Measurements from ENCODE around the gene ACTN1. TPM values are rescaled to one million over a fixed set of nuclear protein-coding genes. Genes with fewer than 3 reads are reported as not detected.

ACTN1 gene
- total and polyA plus RNA-seq, 2 of the 8 experiments (the other 6 are each of a cell fraction or from before 2014, with no cell fraction given): 236 to 262 TPM

GRCh38 chr14:68860771-68861170 is 118.3 kb downstream of the ACTN1 start:
- FAIRE-seq (no peak), DNase-seq (ENCODE audit: low read depth in 1 of 2, low spot score in 2 of 2) (no peak)
- Histone ChIP-seq H2AFZ (ENCODE audit: low read length) (no peak overlapping the region), H3K9me3 (ENCODE audit: insufficient read depth in 2 of 2, low read depth in 1 of 2, low read length in 1 of 2) (no peaks in the 10 kb centered on the region), H4K20me1 (replicated peaks in 1 of 2; ENCODE audit: control insufficient read depth in 1 of 2, insufficient read depth in 2 of 2, low read length in 2 of 2) (no peaks in the 10 kb centered on the region), H3K18ac (ENCODE audit: extremely low read depth, low read length) (no peak overlapping the region), H3K36me3 (ENCODE audit: control insufficient read depth in 2 of 4, insufficient read depth in 4 of 4, low read length in 3 of 4) (no peaks in the 10 kb centered on the region), H4K91ac (replicated peaks; ENCODE audit: insufficient read length, low read length) (no peak overlapping the region), H3K9ac (replicated peaks in 1 of 4; ENCODE audit: extremely low read depth in 1 of 4, low read depth in 3 of 4, low read length in 3 of 4) (no peak overlapping the region), H4K8ac (ENCODE audit: extremely low read depth, insufficient read depth, low read length) (no peak overlapping the region), H3K14ac (ENCODE audit: insufficient read length) (no peak overlapping the region), H3K23me2 (ENCODE audit: low read depth, low read length) (no peaks in the 10 kb centered on the region), H3K23ac (ENCODE audit: insufficient read length) (no peak overlapping the region), H2BK5ac (ENCODE audit: low read depth, low read length) (no peak overlapping the region), H4K5ac (ENCODE audit: insufficient read length, low read depth, low read length) (no peak overlapping the region), H3K4ac (replicated peaks; ENCODE audit: insufficient read length, low read depth, low read length) (no peak overlapping the region), H3K56ac (replicated peaks; ENCODE audit: insufficient read length, low read depth, low read length) (no peak overlapping the region), H3K79me1 (ENCODE audit: low read depth, low read length) (no peaks in the 10 kb centered on the region), H3K79me2 (ENCODE audit: control insufficient read depth in 1 of 2, insufficient read depth in 2 of 2, low read length in 2 of 2) (no peaks in the 10 kb centered on the region), H3K27ac (ENCODE audit: low read depth, low read length) (no peak overlapping the region), H2BK20ac (ENCODE audit: low read length) (no peak overlapping the region), H3K27me3 (replicated peaks in 1 of 4; ENCODE audit: control insufficient read depth in 3 of 4, extremely low read depth in 1 of 4, insufficient read depth in 3 of 4, low read length in 3 of 4) (no peaks in the 10 kb centered on the region), H3K4me1 (replicated peaks in 1 of 4; ENCODE audit: control insufficient read depth in 3 of 4, insufficient read depth in 4 of 4, low read length in 3 of 4) (peaks cover 0 to 14% (median 0%) of the 10 kb centered on the region in 4 experiments; a peak in 2 of 7 replicates), H2AK5ac (ENCODE audit: low read depth, low read length) (no peak overlapping the region), H3K4me3 (ENCODE audit: extremely low read depth in 1 of 4, insufficient read depth in 2 of 4, low read depth in 3 of 4, low read length in 4 of 4) (no peak overlapping the region), H2BK12ac (ENCODE audit: low read depth, low read length) (no peak overlapping the region), H3K4me2 (ENCODE audit: insufficient read depth in 1 of 2, low read depth in 2 of 2, low read length in 2 of 2) (no peak overlapping the region), H2BK120ac (replicated peaks; ENCODE audit: low read depth, low read length) (no peak overlapping the region), H2BK15ac (ENCODE audit: low read length) (no peak overlapping the region)
- POLR2A ChIA-PET (ENCODE audit: partially characterized antibody): no interaction called here
- TF ChIP-seq POLR2A (IDR thresholded peaks at IDR 0.05; ENCODE audit: control extremely low read depth in 1 of 2, low read depth in 2 of 2, low read length in 2 of 2) (no peak), GABPA (IDR thresholded peaks at IDR 0.05; ENCODE audit: borderline replicate concordance, insufficient read depth, low read length) (no peak), JUND (IDR thresholded peaks at IDR 0.05; ENCODE audit: low read length) (no peak), SIX5 (IDR thresholded peaks at IDR 0.05; ENCODE audit: low read depth, low read length) (no peak), SP1 (IDR thresholded peaks at IDR 0.05; ENCODE audit: low read depth, low read length) (no peak), EP300 (IDR thresholded peaks at IDR 0.05; ENCODE audit: borderline replicate concordance in 1 of 2, low read depth in 2 of 2, low read length in 2 of 2) (no peak), USF2 (IDR thresholded peaks at IDR 0.05; ENCODE audit: low read length) (no peak), TBP (IDR thresholded peaks at IDR 0.05; ENCODE audit: low read depth, low read length) (no peak), TEAD4 (IDR thresholded peaks at IDR 0.05; ENCODE audit: low read depth, low read length) (no peak), CHD2 (IDR thresholded peaks at IDR 0.05; ENCODE audit: low read length) (no peak), CTCF (IDR thresholded peaks at IDR 0.05; ENCODE audit: control extremely low read depth in 1 of 3, insufficient read depth in 1 of 3, low read depth in 1 of 3, low read length in 3 of 3) (no peak)
- CTCF ChIA-PET (ENCODE audit: partially characterized antibody): interaction anchor here (0.7 to 8.7 kb wide), 3 partner anchors 29 to 246 kb away, joined by 3 to 69 read pairs (median 3); no protein-coding TSS in a partner anchor
- 93% methylated on average over 5 of the region's 5 CpGs; no CpG with 5 or more reads in 1 of the 2 experiments for WGBS, 2 experiments (ENCODE audit: extremely low coverage in 1 of 2, insufficient coverage in 1 of 2, insufficient read length in 1 of 2, insufficient replicate concordance in 2 of 2, low coverage in 1 of 2, low lambda C conversion rate in 2 of 2, missing lambda C conversion rate in 1 of 2)

Data from H1 (cell line).